H9 (cell line): ENCODE data around the gene ADAMTS17. TPM values are rescaled to one million over a fixed set of nuclear protein-coding genes. Genes with fewer than 3 reads are reported as not detected.
A peak's percentile ranks its signal among the peaks of the same experiment; 100 is the strongest.

Experiments
- DNase-seq: peaks from one replicate; pipeline ENCODE4 v3.0.0-alpha.2; 2017
- H2AFZ ChIP-seq: one replicate; pipeline ENCODE4 v1.6.1; 2013; ENCODE audit warnings: mild to moderate bottlenecking, low read length, control low read depth, moderate library complexity
- H2AK5ac ChIP-seq: 2 replicates; pipeline ENCODE4 v1.6.1; 2013; ENCODE audit warnings: low read length, control low read depth, mixed read lengths; ENCODE audit not compliant: insufficient read length
- H2BK120ac ChIP-seq: one replicate; pipeline ENCODE4 v1.6.1; 2013; ENCODE audit warnings: low read depth, mild to moderate bottlenecking, low read length, control low read depth, inconsistent platforms; ENCODE audit not compliant: poor library complexity, severe bottlenecking
- H2BK12ac ChIP-seq: 2 replicates; pipeline ENCODE4 v1.6.1; 2013; ENCODE audit warnings: low read length, control low read depth, mixed read lengths, low read depth; ENCODE audit not compliant: insufficient read length
- H2BK15ac ChIP-seq: 2 replicates; pipeline ENCODE4 v1.6.1; 2013; ENCODE audit warnings: low read depth, low read length, control low read depth
- H2BK20ac ChIP-seq: one replicate; pipeline ENCODE4 v1.6.1; 2013; ENCODE audit warnings: low read depth, mild to moderate bottlenecking, low read length, control low read depth, inconsistent platforms; ENCODE audit not compliant: poor library complexity, severe bottlenecking
- H2BK5ac ChIP-seq: 2 replicates; pipeline ENCODE4 v1.6.1; 2013; ENCODE audit warnings: low read length, control low read depth, mixed read lengths; ENCODE audit not compliant: insufficient read length
- H3K14ac ChIP-seq: 2 replicates; pipeline ENCODE4 v1.6.1; 2013; ENCODE audit warnings: low read length, control low read depth; ENCODE audit not compliant: insufficient read depth
- H3K18ac ChIP-seq: 2 replicates; pipeline ENCODE4 v1.6.1; 2013; ENCODE audit warnings: low read depth, mild to moderate bottlenecking, mixed read lengths, low read length, control low read depth; ENCODE audit not compliant: insufficient read length
- H3K23ac ChIP-seq: 2 replicates; pipeline ENCODE4 v1.6.1; 2013; ENCODE audit warnings: low read length, control low read depth, mixed read lengths, low read depth; ENCODE audit not compliant: insufficient read length
- H3K23me2 ChIP-seq: 2 replicates; pipeline ENCODE4 v1.6.1; 2013; ENCODE audit warnings: low read depth, mild to moderate bottlenecking, mixed read lengths, low read length, control low read depth; ENCODE audit not compliant: insufficient read length, poor library complexity, severe bottlenecking
- H3K27ac ChIP-seq: 2 replicates; pipeline ENCODE4 v1.5.1; 2013; ENCODE audit warnings: low read length, control low read depth, mixed read lengths, low read depth; ENCODE audit not compliant: insufficient read length
- H3K27me3 ChIP-seq: 2 replicates; pipeline ENCODE4 v1.6.1; 2013; ENCODE audit warnings: low read length, control low read depth, inconsistent platforms; ENCODE audit not compliant: insufficient read depth
- H3K4ac ChIP-seq: 2 replicates; pipeline ENCODE4 v1.6.1; 2013; ENCODE audit warnings: low read depth, mild to moderate bottlenecking, control low read depth, inconsistent platforms, low read length, moderate library complexity
- H3K4me1 ChIP-seq: 2 replicates; pipeline ENCODE4 v1.6.1; 2013; ENCODE audit warnings: low read length, control low read depth, inconsistent platforms; ENCODE audit not compliant: insufficient read depth
- H3K4me2 ChIP-seq: 2 replicates; pipeline ENCODE4 v1.6.1; 2013; ENCODE audit warnings: low read length, control low read depth, mixed read lengths; ENCODE audit not compliant: insufficient read length, insufficient read depth
- H3K56ac ChIP-seq: 2 replicates; pipeline ENCODE4 v1.6.1; 2013; ENCODE audit warnings: low read depth, mild to moderate bottlenecking, mixed read lengths, low read length, control low read depth; ENCODE audit not compliant: insufficient read length
- H3K79me1 ChIP-seq: 2 replicates; pipeline ENCODE4 v1.6.1; 2013; ENCODE audit warnings: low read depth, mild to moderate bottlenecking, moderate library complexity, low read length, control low read depth, inconsistent platforms; ENCODE audit not compliant: insufficient read depth, poor library complexity, severe bottlenecking
- H3K79me2 ChIP-seq: 2 replicates; pipeline ENCODE4 v1.6.1; 2013; ENCODE audit warnings: low read length, control low read depth, inconsistent platforms; ENCODE audit not compliant: insufficient read depth
- H3K9ac ChIP-seq: 2 replicates; pipeline ENCODE4 v1.6.1; 2013; ENCODE audit warnings: low read length, control low read depth, mixed read lengths; ENCODE audit not compliant: insufficient read length; ENCODE audit errors: extremely low read depth
- H3K9me3 ChIP-seq: one replicate; pipeline ENCODE4 v1.6.1; 2013; ENCODE audit warnings: low read depth, low read length, inconsistent platforms; ENCODE audit not compliant: control insufficient read depth
- H3T11ph ChIP-seq: one replicate; pipeline ENCODE4 v1.6.1; 2013; ENCODE audit warnings: mild to moderate bottlenecking, low read length, control low read depth, inconsistent platforms
- H4K20me1 ChIP-seq: one replicate; pipeline ENCODE4 v1.6.1; 2013; ENCODE audit not compliant: control insufficient read depth, insufficient read length, insufficient read depth
- H4K5ac ChIP-seq: 2 replicates; pipeline ENCODE4 v1.6.1; 2013; ENCODE audit warnings: low read depth, mild to moderate bottlenecking, mixed read lengths, low read length, control low read depth; ENCODE audit not compliant: insufficient read length
- H4K8ac ChIP-seq: replicated peaks from 2 replicates; pipeline ENCODE4 v1.6.1; 2013; ENCODE audit warnings: low read length, control low read depth, mixed read lengths, low read depth; ENCODE audit not compliant: insufficient read length
- H4K91ac ChIP-seq: 2 replicates; pipeline ENCODE4 v1.6.1; 2013; ENCODE audit warnings: low read depth, mild to moderate bottlenecking, moderate library complexity, mixed read lengths, low read length, control low read depth; ENCODE audit not compliant: insufficient read length
- H3K27ac Mint-ChIP-seq, 3 experiments: 2 replicates in 2 of 3; 3 replicates in 1 of 3; pipeline ENCODE4 v1.8.0; 2020 to 2021; ENCODE audit warnings: mixed read lengths in 3 of 3, mild to moderate bottlenecking in 1 of 3, moderate library complexity in 1 of 3
- H3K27me3 Mint-ChIP-seq: 2 replicates; pipeline ENCODE4 v1.8.0; 2021; ENCODE audit warnings: low read depth, mild to moderate bottlenecking, moderate library complexity, mixed read lengths
- H3K36me3 Mint-ChIP-seq, 3 experiments: 2 replicates in 2 of 3; 3 replicates in 1 of 3; pipeline ENCODE4 v1.8.0; 2020 to 2021; ENCODE audit warnings: low read depth in 3 of 3, mixed read lengths in 3 of 3; ENCODE audit not compliant: insufficient read depth in 1 of 3
- H3K4me1 Mint-ChIP-seq, 2 experiments: 2 replicates each; pipeline ENCODE4 v1.8.0; 2020; ENCODE audit warnings: mixed read lengths in 2 of 2
- H3K4me3 Mint-ChIP-seq, 2 experiments: 2 replicates in 1 of 2; 3 replicates in 1 of 2; pipeline ENCODE4 v1.8.0; 2020 to 2021; ENCODE audit warnings: mild to moderate bottlenecking in 2 of 2, mixed read lengths in 2 of 2, moderate library complexity in 1 of 2
- H3K9me3 Mint-ChIP-seq, 2 experiments: 2 replicates in 1 of 2; 3 replicates in 1 of 2; pipeline ENCODE4 v1.8.0; 2020; ENCODE audit warnings: mild to moderate bottlenecking in 2 of 2, mixed read lengths in 2 of 2, moderate library complexity in 1 of 2
- WGBS: extraction: QIAGEN DNeasy Blood & Tissue Kit; methylation state at CpG from one replicate; pipeline ENCODE4 v1.1.7; 2013; ENCODE audit warnings: missing lambda C conversion rate, low lambda C conversion rate, mixed read lengths; ENCODE audit not compliant: insufficient read length; ENCODE audit errors: extremely low coverage; 5-methylcytosine and 5-hydroxymethylcytosine counted together
- total RNA-seq: library from RNA; stranded (reverse); gene quantifications from 2 replicates; pipeline ENCODE4 v1.2.1, GENCODE V29; 2021
- TF ChIP-seq, protein P1 (sequence below): fragments of 200-600 bp; sonication (generic); conservative IDR thresholded peaks from 3 replicates; pipeline ENCODE4 v1.8.0; 2021; ENCODE audit warnings: antibody characterized with exemption, mild to moderate bottlenecking

ADAMTS17 gene
- total RNA-seq, 1 experiment from 2014 or later = 2.9 TPM

DNA sequence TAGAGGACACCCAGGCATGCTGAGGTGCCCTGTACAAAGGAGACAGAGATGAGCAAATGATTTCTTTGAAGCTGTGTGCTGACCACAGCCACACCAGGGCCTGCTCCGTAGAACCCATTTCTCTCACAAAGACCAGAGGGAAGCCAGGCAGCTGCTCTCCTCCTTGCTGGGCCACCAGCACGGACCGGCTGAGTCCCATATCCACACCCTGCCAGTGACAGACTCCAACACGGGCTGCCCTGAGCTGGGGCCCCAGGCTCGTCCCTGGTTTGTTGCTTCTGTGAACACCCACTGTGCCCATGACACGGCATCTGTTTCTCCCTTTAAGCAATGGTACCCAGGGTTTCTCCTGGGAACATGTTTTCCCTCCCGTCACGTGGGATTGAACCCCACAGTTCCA, 284.5 kb downstream of the ADAMTS17 start:
- Histone ChIP-seq H3K9me3 (no peaks in the 10 kb centered on the region), H2BK120ac (no peak overlapping the region), H2BK5ac (no peak overlapping the region), H2AFZ (no peak overlapping the region), H2BK20ac (no peak overlapping the region), H3K23me2 (no peaks in the 10 kb centered on the region), H3K27me3 (no peaks in the 10 kb centered on the region; the same call in 1 of the 2 replicates), H2BK15ac (no peak overlapping the region), H3K14ac (no peak overlapping the region), H3K27ac (no peak overlapping the region), H3K56ac (no peak overlapping the region), H3K9ac (no peak overlapping the region), H3K4me2 (no peak overlapping the region), H4K8ac (no peak overlapping the region), H2BK12ac (no peak overlapping the region), H3K18ac (peak overlapping the region; percentile 34), H3K23ac (no peak overlapping the region), H4K5ac (no peak overlapping the region), H3K4ac (no peak overlapping the region), H4K20me1 (no peaks in the 10 kb centered on the region), H3K79me2 (no peaks in the 10 kb centered on the region), H3K4me1 (no peaks in the 10 kb centered on the region), H3T11ph (no peak overlapping the region), H2AK5ac (no peak overlapping the region), H3K79me1 (no peaks in the 10 kb centered on the region), H4K91ac (no peak overlapping the region)
- H3K27me3 Mint-ChIP-seq = peaks cover 45% of the 10 kb centered on the region
- H3K4me1 Mint-ChIP-seq = peaks cover 12 to 19% of the 10 kb centered on the region in 2 experiments
- no peak for DNase-seq
- H3K27ac Mint-ChIP-seq = 0 out of 7 replicates have a peak overlapping the region, but pooled peaks of 1 of the 3 experiments have one; percentile 33
- H3K4me3 Mint-ChIP-seq = no peak overlapping the region
- no CpG with 5 or more reads among the region's 8 CpGs for WGBS
- H3K9me3 Mint-ChIP-seq = no peaks in the 10 kb centered on the region; a peak in 1 of 5 replicates
- TF ChIP-seq, protein P1, sequence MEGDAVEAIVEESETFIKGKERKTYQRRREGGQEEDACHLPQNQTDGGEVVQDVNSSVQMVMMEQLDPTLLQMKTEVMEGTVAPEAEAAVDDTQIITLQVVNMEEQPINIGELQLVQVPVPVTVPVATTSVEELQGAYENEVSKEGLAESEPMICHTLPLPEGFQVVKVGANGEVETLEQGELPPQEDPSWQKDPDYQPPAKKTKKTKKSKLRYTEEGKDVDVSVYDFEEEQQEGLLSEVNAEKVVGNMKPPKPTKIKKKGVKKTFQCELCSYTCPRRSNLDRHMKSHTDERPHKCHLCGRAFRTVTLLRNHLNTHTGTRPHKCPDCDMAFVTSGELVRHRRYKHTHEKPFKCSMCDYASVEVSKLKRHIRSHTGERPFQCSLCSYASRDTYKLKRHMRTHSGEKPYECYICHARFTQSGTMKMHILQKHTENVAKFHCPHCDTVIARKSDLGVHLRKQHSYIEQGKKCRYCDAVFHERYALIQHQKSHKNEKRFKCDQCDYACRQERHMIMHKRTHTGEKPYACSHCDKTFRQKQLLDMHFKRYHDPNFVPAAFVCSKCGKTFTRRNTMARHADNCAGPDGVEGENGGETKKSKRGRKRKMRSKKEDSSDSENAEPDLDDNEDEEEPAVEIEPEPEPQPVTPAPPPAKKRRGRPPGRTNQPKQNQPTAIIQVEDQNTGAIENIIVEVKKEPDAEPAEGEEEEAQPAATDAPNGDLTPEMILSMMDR = no peak
- no peaks in the 10 kb centered on the region for H3K36me3 Mint-ChIP-seq
